HG02678 (cell line): ENCODE measurements around the gene SPDYE11.
"Not testable (repeated sequence)": the region's sequence is repeated elsewhere in the genome, so short reads cannot be mapped to it uniquely, and the experiment has no call there.

ENCODE experiments used
- ATAC-seq: cut with Tn5 transposase; IDR thresholded peaks from one replicate; pipeline ENCODE4 v1.9.1; 2021; ENCODE audit warnings: mild to moderate bottlenecking, moderate library complexity; ENCODE audit not compliant: unreplicated experiment

The SPDYE11 gene

GRCh38 chr7:73057811-73058210 lies at the start of gene SPDYE11:
Gene SPDYE11, minus strand, starts transcription at chr7:73057911. Its CDS starts 1,800 bp downstream, at chr7:73056111.
- ATAC-seq: not testable (repeated sequence)

- ATAC-seq: not testable (repeated sequence)
These were observed 28.2 kb upstream of the SPDYE11 start, which contains the start of gene SPDYE9 for GRCh38 chr7:73085938-73086337. Gene SPDYE9, minus strand, starts transcription at chr7:73086038. Its CDS starts 1,800 bp downstream, at chr7:73084238.

- not testable (repeated sequence) for ATAC-seq
These were observed 28.0 kb downstream of the SPDYE11 start, which contains the start of gene SPDYE8 for GRCh38 chr7:73029666-73030065. Gene SPDYE8, minus strand, starts transcription at chr7:73029766. Its CDS starts 1,800 bp downstream, at chr7:73027966.

GRCh38 chr7:73006491-73006890 lies 51.2 kb downstream of the SPDYE11 start:
- not testable (repeated sequence) for ATAC-seq

- ATAC-seq: peak; percentile 81
These were observed 51.8 kb downstream of the SPDYE11 start for GRCh38 chr7:73005693-73006447.

GRCh38 chr7:73005356-73005692 lies 52.4 kb downstream of the SPDYE11 start:
- ATAC-seq: peak; percentile 86

- ATAC-seq: not testable (repeated sequence)
These were observed 59.7 kb downstream of the SPDYE11 start for GRCh38 chr7:72997887-72998468.
